Measurements from ENCODE around the gene MCF2.

MCF2 gene, protein sequence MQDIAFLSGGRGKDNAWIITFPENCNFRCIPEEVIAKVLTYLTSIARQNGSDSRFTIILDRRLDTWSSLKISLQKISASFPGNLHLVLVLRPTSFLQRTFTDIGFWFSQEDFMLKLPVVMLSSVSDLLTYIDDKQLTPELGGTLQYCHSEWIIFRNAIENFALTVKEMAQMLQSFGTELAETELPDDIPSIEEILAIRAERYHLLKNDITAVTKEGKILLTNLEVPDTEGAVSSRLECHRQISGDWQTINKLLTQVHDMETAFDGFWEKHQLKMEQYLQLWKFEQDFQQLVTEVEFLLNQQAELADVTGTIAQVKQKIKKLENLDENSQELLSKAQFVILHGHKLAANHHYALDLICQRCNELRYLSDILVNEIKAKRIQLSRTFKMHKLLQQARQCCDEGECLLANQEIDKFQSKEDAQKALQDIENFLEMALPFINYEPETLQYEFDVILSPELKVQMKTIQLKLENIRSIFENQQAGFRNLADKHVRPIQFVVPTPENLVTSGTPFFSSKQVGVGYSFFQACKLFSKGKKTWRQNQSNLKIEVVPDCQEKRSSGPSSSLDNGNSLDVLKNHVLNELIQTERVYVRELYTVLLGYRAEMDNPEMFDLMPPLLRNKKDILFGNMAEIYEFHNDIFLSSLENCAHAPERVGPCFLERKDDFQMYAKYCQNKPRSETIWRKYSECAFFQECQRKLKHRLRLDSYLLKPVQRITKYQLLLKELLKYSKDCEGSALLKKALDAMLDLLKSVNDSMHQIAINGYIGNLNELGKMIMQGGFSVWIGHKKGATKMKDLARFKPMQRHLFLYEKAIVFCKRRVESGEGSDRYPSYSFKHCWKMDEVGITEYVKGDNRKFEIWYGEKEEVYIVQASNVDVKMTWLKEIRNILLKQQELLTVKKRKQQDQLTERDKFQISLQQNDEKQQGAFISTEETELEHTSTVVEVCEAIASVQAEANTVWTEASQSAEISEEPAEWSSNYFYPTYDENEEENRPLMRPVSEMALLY

DNA sequence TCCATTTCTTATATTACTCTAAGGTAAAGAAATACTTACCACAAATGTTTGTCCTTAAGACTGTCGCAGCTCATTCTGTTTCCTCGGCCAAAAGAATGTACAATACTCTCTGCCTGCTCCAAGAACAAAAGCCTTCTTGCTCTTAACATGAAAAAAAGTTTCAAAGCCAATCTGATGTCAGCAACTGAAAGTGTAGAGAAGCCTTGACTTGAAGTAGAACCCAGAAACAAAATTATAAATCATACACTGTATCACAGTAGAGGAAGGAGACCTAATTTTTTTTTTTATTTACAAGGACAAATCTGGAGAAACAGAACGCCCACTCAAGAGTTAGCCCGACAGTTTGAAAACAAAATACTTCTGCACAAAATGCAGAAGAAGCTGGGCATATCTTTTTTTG, at the start of gene MCF2:
TSS of gene MCF2 (minus strand) at position 101 of the 400 bp plus-strand sequence. CDS start 56,423 bp downstream, outside the sequence.
- no peak within 1 kb of the TSS for H3K4me3 ChIP-seq (ENCODE audit: low read depth, low read length)
- TF ChIP-seq CTCF (IDR thresholded peaks at IDR 0.05; ENCODE audit: insufficient read depth, low read depth, low read length, missing control alignments), result no peak
- no peak for DNase-seq (ENCODE audit: low read depth)

- no peak for TF ChIP-seq CTCF (IDR thresholded peaks at IDR 0.05; ENCODE audit: insufficient read depth, low read depth, low read length, missing control alignments)
These were observed 43.1 kb upstream of the MCF2 start for GRCh38 chrX:139751053-139751452.

DNA sequence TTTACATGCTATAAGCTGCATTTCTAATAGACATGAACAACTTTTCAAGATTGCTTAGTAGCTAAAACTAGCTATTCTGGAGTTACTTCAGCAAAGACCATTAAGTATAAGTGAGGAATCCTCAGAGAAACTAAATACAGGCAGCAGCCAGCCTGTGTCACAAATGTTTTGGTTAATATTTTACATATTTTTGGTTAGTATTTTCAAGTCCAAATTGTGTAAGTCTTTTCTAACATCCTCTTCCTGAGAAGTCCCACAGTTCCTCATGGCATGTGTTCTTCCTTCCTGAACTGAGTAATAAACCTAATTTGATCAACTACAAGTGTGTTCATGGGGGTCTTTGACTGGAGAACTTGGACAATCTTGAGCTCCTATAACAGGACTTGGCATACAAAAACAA, 42.4 kb upstream of the MCF2 start:
- DNase-seq (ENCODE audit: low read depth), result no peak
- H3K4me3 ChIP-seq (ENCODE audit: low read depth, low read length), result no peak overlapping the region
- no peak for TF ChIP-seq CTCF (IDR thresholded peaks at IDR 0.05; ENCODE audit: insufficient read depth, low read depth, low read length, missing control alignments)

More at GRCh38 chrX:139751053-139751452, 43.1 kb upstream of the MCF2 start:
- H3K4me3 ChIP-seq (ENCODE audit: low read depth, low read length), result no peak overlapping the region
- DNase-seq (ENCODE audit: low read depth), result no peak

DNA sequence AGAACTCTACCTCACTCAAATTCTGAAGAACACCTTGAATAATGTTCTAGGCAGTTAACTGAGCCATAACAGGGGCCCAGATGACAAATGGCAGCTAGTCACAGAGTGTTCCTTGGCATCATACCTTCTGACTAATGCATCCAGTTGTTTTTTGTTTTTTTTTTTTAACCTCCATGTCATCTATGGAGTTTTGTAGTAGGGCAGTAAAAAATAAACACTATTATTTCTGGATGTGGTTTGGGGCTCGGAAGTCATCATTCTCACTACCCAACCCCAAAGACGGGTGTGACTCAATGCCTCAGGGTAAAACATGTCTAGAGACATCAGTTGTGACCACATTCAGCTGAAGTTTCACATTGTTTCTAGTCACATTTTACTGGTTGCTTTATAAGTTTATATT, 31.2 kb upstream of the MCF2 start:
- no peak for TF ChIP-seq CTCF (IDR thresholded peaks at IDR 0.05; ENCODE audit: insufficient read depth, low read depth, low read length, missing control alignments)
- peak; percentile 62 for DNase-seq (ENCODE audit: low read depth)
- no peak overlapping the region for H3K4me3 ChIP-seq (ENCODE audit: low read depth, low read length)

DNA sequence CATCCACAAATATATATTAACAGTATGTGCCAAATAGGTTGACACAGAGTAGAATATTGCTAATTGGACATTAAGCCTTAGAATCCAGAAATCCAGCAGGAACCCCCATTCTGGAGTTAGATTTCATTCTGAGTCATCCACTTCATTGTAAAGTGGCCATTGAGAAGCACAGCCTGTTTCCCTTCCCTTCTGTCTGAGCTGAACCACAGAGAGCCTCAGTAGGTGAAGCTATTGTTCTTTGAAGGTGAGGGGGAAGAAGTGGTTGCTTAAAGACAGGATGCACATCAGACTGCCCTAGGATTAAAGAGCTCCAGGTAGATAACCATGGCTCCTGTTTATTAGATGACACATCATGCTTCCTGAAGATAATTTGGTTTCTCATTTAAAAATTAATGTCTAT, 30.6 kb upstream of the MCF2 start:
- H3K4me3 ChIP-seq (ENCODE audit: low read depth, low read length), result no peak overlapping the region
- no peak for TF ChIP-seq CTCF (IDR thresholded peaks at IDR 0.05; ENCODE audit: insufficient read depth, low read depth, low read length, missing control alignments)
- peak; percentile 3 for DNase-seq (ENCODE audit: low read depth)

DNA sequence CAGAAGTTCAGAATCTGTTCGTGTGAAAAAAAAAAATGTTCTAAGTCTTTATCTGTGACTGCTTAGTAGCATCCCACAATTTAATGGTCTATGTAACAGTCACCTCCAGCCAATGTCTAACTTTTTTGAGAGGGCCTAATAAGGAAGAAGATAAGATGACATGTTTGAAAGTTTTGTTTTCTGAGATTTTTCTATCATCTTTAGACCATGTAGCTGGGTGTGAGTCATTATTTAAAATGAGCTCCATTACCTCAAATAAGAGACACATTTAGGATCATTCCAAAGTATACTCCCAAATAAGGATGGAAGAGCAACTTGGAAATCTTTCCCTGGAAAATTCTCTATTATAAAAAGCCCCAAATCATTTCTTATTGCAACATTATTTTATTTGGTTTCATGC, 28.2 kb upstream of the MCF2 start:
- TF ChIP-seq CTCF (IDR thresholded peaks at IDR 0.05; ENCODE audit: insufficient read depth, low read depth, low read length, missing control alignments), result no peak
- no peak overlapping the region for H3K4me3 ChIP-seq (ENCODE audit: low read depth, low read length)
- no peak for DNase-seq (ENCODE audit: low read depth)

Data from GM12865 (cell line).